Parathyroid adenoma (tissue), 2 donors: ENCODE data around the gene COPA.

ENCODE experiments used
- H2AFZ ChIP-seq: fragments of 300-600 bp; sonication (generic); one replicate; pipeline ENCODE4 v1.7.0; 2017; ENCODE audit warnings: antibody characterized with exemption, mild to moderate bottlenecking
- H3K27ac ChIP-seq: fragments of 300-600 bp; sonication (generic); one replicate; pipeline ENCODE4 v1.7.0; 2017
- H3K27me3 ChIP-seq: fragments of 300-600 bp; sonication (generic); one replicate; pipeline ENCODE4 v1.7.0; 2017; ENCODE audit warnings: low read length; ENCODE audit not compliant: control insufficient read depth, insufficient read depth
- H3K36me3 ChIP-seq: fragments of 300-600 bp; sonication (generic); one replicate; pipeline ENCODE4 v1.7.0; 2017; ENCODE audit warnings: low read length; ENCODE audit not compliant: control insufficient read depth, insufficient read depth
- H3K4me1 ChIP-seq: fragments of 300-600 bp; sonication (generic); one replicate; pipeline ENCODE4 v1.7.0; 2017; ENCODE audit warnings: control low read depth
- H3K4me2 ChIP-seq: fragments of 300-600 bp; sonication (generic); one replicate; pipeline ENCODE4 v1.7.0; 2017; ENCODE audit warnings: low read length
- H3K4me3 ChIP-seq: fragments of 300-600 bp; sonication (generic); one replicate; pipeline ENCODE4 v1.7.0; 2017; ENCODE audit warnings: low read depth, low read length
- H3K79me2 ChIP-seq: fragments of 300-600 bp; sonication (generic); one replicate; pipeline ENCODE4 v1.7.0; 2017; ENCODE audit warnings: control low read depth
- H3K9ac ChIP-seq: fragments of 300-600 bp; sonication (generic); one replicate; pipeline ENCODE4 v1.7.0; 2017; ENCODE audit warnings: mild to moderate bottlenecking
- H3K9me3 ChIP-seq: fragments of 300-600 bp; sonication (generic); one replicate; pipeline ENCODE4 v1.7.0; 2017; ENCODE audit warnings: low read length; ENCODE audit not compliant: control insufficient read depth
- TF ChIP-seq, protein P1 (sequence below): fragments of 300-600 bp; sonication (generic); IDR thresholded peaks from one replicate; pipeline ENCODE4 v1.7.0; 2017; ENCODE audit warnings: antibody characterized with exemption, mild to moderate bottlenecking
- donor health status: primary hyperparathyroidism.

COPA gene

DNA sequence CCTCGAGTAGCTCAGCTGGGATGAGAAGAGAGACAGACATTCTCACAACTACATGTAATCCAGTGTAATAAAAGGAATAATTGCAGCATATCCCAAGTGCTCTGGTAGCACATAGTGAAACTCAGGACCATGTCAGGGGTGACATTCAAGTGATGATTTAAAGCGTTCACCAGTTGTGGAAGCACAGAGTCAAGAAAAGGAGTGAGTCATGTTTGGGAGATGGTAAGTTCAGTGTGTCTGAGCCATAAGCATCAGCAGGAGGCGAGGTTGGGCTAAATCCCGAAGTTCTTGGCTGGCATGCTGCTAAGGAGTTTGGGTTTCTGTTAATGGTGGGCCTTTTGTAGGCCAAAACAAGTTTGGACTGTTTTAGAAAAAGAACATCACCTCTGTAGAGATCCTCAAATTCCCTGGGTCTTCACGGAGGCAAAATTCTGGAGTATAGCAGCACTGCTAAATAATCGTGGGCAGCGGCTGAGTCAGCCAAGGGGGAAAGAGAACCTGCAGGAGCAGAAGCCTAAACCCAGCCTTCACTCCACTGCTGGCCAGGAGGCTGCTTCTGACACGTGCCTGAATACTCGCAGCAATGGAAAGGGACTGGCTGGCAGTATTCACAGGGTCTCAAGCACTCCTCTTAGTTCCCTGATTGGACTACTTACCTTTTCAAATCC is 16.6 kb upstream of the COPA start:
- Histone ChIP-seq H3K27ac (no peak overlapping the region), H3K4me2 (no peak overlapping the region), H3K4me3 (no peak overlapping the region), H3K9me3 (no peaks in the 10 kb centered on the region), H3K79me2 (no peaks in the 10 kb centered on the region), H3K27me3 (no peaks in the 10 kb centered on the region), H3K9ac (no peak overlapping the region), H3K36me3 (no peaks in the 10 kb centered on the region), H2AFZ (no peak overlapping the region), H3K4me1 (no peaks in the 10 kb centered on the region)
- TF ChIP-seq, protein P1, sequence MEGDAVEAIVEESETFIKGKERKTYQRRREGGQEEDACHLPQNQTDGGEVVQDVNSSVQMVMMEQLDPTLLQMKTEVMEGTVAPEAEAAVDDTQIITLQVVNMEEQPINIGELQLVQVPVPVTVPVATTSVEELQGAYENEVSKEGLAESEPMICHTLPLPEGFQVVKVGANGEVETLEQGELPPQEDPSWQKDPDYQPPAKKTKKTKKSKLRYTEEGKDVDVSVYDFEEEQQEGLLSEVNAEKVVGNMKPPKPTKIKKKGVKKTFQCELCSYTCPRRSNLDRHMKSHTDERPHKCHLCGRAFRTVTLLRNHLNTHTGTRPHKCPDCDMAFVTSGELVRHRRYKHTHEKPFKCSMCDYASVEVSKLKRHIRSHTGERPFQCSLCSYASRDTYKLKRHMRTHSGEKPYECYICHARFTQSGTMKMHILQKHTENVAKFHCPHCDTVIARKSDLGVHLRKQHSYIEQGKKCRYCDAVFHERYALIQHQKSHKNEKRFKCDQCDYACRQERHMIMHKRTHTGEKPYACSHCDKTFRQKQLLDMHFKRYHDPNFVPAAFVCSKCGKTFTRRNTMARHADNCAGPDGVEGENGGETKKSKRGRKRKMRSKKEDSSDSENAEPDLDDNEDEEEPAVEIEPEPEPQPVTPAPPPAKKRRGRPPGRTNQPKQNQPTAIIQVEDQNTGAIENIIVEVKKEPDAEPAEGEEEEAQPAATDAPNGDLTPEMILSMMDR, result no peak

DNA sequence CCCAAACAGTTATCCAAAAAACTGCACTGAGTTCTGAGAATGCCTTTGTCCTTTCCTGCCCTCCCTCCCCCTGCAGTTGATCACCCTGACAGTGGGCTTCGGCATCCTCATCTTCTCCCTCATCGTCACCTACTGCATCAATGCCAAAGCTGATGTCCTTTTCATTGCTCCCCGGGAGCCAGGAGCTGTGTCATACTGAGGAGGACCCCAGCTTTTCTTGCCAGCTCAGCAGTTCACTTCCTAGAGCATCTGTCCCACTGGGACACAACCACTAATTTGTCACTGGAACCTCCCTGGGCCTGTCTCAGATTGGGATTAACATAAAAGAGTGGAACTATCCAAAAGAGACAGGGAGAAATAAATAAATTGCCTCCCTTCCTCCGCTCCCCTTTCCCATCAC is 15.0 kb upstream of the COPA start:
- no peaks in the 10 kb centered on the region for H3K36me3 ChIP-seq

DNA sequence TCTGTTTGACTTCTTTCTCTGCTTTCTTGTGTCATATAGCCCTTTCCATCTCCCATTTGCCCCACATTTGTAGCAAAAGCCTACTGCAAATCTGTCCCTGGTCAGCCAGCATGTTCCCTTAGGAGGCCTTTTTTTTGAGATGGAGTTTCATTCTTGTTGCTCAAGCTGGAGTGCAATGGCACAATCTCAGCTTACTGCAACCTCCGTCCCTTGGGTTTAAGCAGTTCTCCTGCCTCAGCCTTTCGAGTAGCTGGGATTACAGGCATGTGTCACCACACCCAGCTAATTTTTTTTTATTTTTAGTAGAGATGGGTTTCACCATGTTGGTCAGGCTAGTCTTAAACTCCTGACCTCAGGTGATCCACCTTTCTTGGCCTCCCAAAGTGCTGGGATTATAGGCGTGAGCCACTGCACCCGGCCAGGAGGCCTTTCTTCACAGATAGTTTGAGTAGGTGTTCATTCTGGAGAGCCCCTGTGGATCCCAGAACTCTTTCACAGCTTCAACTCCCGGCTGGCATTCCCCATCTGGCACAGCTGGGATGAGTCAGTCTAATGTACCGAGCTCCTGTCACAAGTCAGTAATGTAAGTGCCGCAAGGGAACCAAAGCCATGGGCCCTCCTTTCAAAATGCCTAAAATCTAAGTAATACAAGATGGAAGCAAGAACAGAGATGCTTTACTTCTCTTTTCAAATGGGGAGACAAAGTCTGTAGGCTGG is 14.4 kb upstream of the COPA start:
- Histone ChIP-seq H3K9ac (no peak overlapping the region), H3K27me3 (no peaks in the 10 kb centered on the region), H3K4me1 (no peaks in the 10 kb centered on the region), H3K4me3 (no peak overlapping the region), H3K79me2 (no peaks in the 10 kb centered on the region), H2AFZ (no peak overlapping the region), H3K36me3 (no peaks in the 10 kb centered on the region), H3K27ac (no peak overlapping the region), H3K9me3 (no peaks in the 10 kb centered on the region), H3K4me2 (no peak overlapping the region)
- TF ChIP-seq, protein P1, result no peak

More for the DNA sequence above, 15.0 kb upstream of the COPA start:
- no peaks in the 10 kb centered on the region for H3K27me3 ChIP-seq
- no peak overlapping the region for H3K4me3 ChIP-seq
- no peak overlapping the region for H3K27ac ChIP-seq
- no peak overlapping the region for H3K4me2 ChIP-seq
- H2AFZ ChIP-seq, result no peak overlapping the region
- no peaks in the 10 kb centered on the region for H3K4me1 ChIP-seq
- no peaks in the 10 kb centered on the region for H3K9me3 ChIP-seq
- TF ChIP-seq, protein P1, result no peak
- no peaks in the 10 kb centered on the region for H3K79me2 ChIP-seq
- no peak overlapping the region for H3K9ac ChIP-seq

DNA sequence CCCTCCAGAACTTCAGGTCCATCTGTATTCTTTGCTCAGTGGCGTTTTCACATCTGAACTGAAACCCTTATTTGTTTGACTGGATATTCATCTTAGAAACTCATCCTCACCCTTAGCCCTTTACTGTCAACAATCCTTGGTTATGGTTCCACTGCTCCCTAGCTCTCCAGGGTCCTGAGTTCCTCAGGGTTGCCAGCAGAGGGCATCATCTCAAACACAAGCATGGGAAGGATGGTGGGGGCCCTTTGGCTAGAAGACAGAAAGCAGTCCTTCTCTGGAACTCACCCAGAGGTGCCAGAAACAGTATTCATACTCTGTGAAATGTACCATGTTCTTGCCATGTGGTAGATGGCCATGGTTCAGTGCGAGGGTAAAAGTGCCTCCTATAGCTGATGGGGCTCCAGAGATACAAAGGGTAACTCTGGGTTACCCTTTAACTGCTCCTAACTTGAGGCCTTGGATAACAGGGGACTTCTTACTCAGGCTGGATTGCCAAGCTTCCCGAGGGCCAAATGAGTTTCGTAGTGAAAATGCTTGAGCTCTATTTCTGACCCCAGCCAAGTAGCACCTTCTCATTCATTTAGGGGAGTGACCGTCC is 11.4 kb upstream of the COPA start:
- Histone ChIP-seq H3K9ac (no peak overlapping the region), H3K27me3 (no peaks in the 10 kb centered on the region), H3K27ac (no peak overlapping the region), H3K4me2 (no peak overlapping the region), H3K79me2 (no peaks in the 10 kb centered on the region), H3K4me1 (no peaks in the 10 kb centered on the region), H3K4me3 (no peak overlapping the region), H2AFZ (no peak overlapping the region), H3K36me3 (no peaks in the 10 kb centered on the region), H3K9me3 (no peaks in the 10 kb centered on the region)
- TF ChIP-seq, protein P1, result no peak
